ENCODE results near the gene ESCO1. TPM values are rescaled to one million over a fixed set of nuclear protein-coding genes. Genes with fewer than 3 reads are reported as not detected.

Gene ESCO1
- total RNA-seq, 1 donor from 2014 or later: 3.8 TPM

- Histone ChIP-seq H3K4me3 (no peak overlapping the region), H3K9me3 (no peaks in the 10 kb centered on the region), H3K36me3 (no peaks in the 10 kb centered on the region), H3K4me1 (no peaks in the 10 kb centered on the region), H3K27me3 (no peaks in the 10 kb centered on the region), H3K27ac (no peak overlapping the region)
- no peak for TF ChIP-seq CTCF (IDR thresholded peaks at IDR 0.05)
- intact Hi-C loops (cut with DNase I): loop anchor here (5.0 to 10.0 kb wide), 2 partner anchors 117 to 150 kb away; no protein-coding TSS in a partner anchor
- DNase-seq (ENCODE audit: low spot score in 2 of 2): no peak
Observed at GRCh38 chr18:21604671-21605070, 4.2 kb upstream of the ESCO1 start.

- no peak for TF ChIP-seq CTCF (IDR thresholded peaks at IDR 0.05)
- Histone ChIP-seq H3K27me3 (no peaks in the 10 kb centered on the region), H3K4me1 (peaks cover 0 to 2% of the 10 kb centered on the region in 2 donors), H3K4me3 (no peak overlapping the region), H3K36me3 (no peaks in the 10 kb centered on the region), H3K27ac (no peak overlapping the region), H3K9me3 (no peaks in the 10 kb centered on the region)
- intact Hi-C loops (cut with DNase I): loop anchor here (5.0 to 10.0 kb wide), 2 partner anchors 115 to 147 kb away; no protein-coding TSS in a partner anchor
- DNase-seq (ENCODE audit: low spot score in 2 of 2): no peak
Observed at GRCh38 chr18:21602299-21602587, 1.7 kb upstream of the ESCO1 start.

- peak in 2 of 3 experiments; percentile 19 to 20 for TF ChIP-seq CTCF (IDR thresholded peaks at IDR 0.05)
- Histone ChIP-seq H3K27ac (peak overlapping the region; percentile 92 to 98), H3K4me1 (peaks cover 0 to 2% of the 10 kb centered on the region in 2 donors), H3K36me3 (no peaks in the 10 kb centered on the region), H3K4me3 (peak overlapping the region; percentile 74 to 96), H3K9me3 (no peaks in the 10 kb centered on the region), H3K27me3 (no peaks in the 10 kb centered on the region)
- intact Hi-C loops (cut with DNase I): loop anchor here (1.0 to 10.0 kb wide), 5 partner anchors 27 to 145 kb away; partner anchors contain the start of gene ABHD3
- DNase-seq (ENCODE audit: low spot score in 2 of 2): peak in 1 of 2 donors; percentile 72
Observed at GRCh38 chr18:21599585-21600525, 649 bp downstream of the ESCO1 start.

- no peaks in the 10 kb centered on the region for H3K27me3 ChIP-seq
- TF ChIP-seq CTCF (IDR thresholded peaks at IDR 0.05): no peak
Observed at GRCh38 chr18:21598726-21599584, 1.5 kb downstream of the ESCO1 start.

GRCh38 chr18:21597620-21598019, 2.9 kb downstream of the ESCO1 start:
- intact Hi-C loops (cut with DNase I): no loop called here
- Histone ChIP-seq H3K9me3 (no peaks in the 10 kb centered on the region), H3K4me3 (no peak overlapping the region), H3K27me3 (no peaks in the 10 kb centered on the region), H3K4me1 (peaks cover 0 to 2% of the 10 kb centered on the region in 2 donors), H3K36me3 (no peaks in the 10 kb centered on the region), H3K27ac (no peak overlapping the region)
- DNase-seq (ENCODE audit: low spot score in 2 of 2): no peak
- TF ChIP-seq CTCF (IDR thresholded peaks at IDR 0.05): no peak

More at GRCh38 chr18:21598726-21599584, 1.5 kb downstream of the ESCO1 start:
- H3K27ac ChIP-seq: peak overlapping the region; percentile 92 to 98
- H3K4me1 ChIP-seq: peaks cover 0 to 2% of the 10 kb centered on the region in 2 donors
- peak overlapping the region; percentile 74 to 96 for H3K4me3 ChIP-seq
- H3K9me3 ChIP-seq: no peaks in the 10 kb centered on the region
- no peaks in the 10 kb centered on the region for H3K36me3 ChIP-seq
- intact Hi-C loops (cut with DNase I): no loop called here
- no peak for DNase-seq (ENCODE audit: low spot score in 2 of 2)

Measured in ascending aorta (tissue), 2 donors.